PC-9 (cell line): Measurements from ENCODE around the gene CMSS1. TPM values are rescaled to one million over a fixed set of nuclear protein-coding genes. Genes with fewer than 3 reads are reported as not detected.

Experiments
- BruUV-seq: library from RNA; stranded (reverse); fragments of 400-500 nt; replicated peaks from 2 replicates; lab custom pipeline; 2021; lab: Mats Ljungman, UMichigan
- CTCF ChIA-PET: fragments of 300-600 bp; sonication (Branson Sonifier 250); formaldehyde crosslinking; loops from one replicate; lab custom pipeline; 2022; ENCODE audit warnings: antibody characterized with exemption; lab: Charles Lee
- POLR2A ChIA-PET: fragments of 300-600 bp; sonication (Branson Sonifier 250); formaldehyde crosslinking; loops from one replicate; lab custom pipeline; 2022; ENCODE audit warnings: antibody characterized with exemption; ENCODE audit not compliant: unreplicated experiment; lab: Charles Lee
- DNase-seq, 2 experiments: peaks; one replicate each; pipeline versions ENCODE4 v3.0.0 to v3.0.0-alpha.2; 2015 to 2022; ENCODE audit warnings: mixed read lengths in 1 of 2
- H2AFZ ChIP-seq: fragments of 200-600 bp; sonication (generic); 2 replicates; pipeline ENCODE4 v1.8.1; 2017; ENCODE audit warnings: antibody characterized with exemption
- H3F3A ChIP-seq: fragments of 200-600 bp; sonication (generic); 2 replicates; pipeline ENCODE4 v1.8.1; 2017; ENCODE audit warnings: antibody characterized with exemption, mild to moderate bottlenecking, low read depth; ENCODE audit not compliant: insufficient read depth
- H3K27ac ChIP-seq: fragments of 200-600 bp; sonication (generic); 2 replicates; pipeline ENCODE4 v1.6.1; 2016; ENCODE audit warnings: mixed run types
- H3K27me3 ChIP-seq: fragments of 200-600 bp; sonication (generic); 2 replicates; pipeline ENCODE4 v1.6.1; 2016; ENCODE audit warnings: low read depth, mixed run types; ENCODE audit not compliant: insufficient read depth
- H3K36me3 ChIP-seq: fragments of 200-600 bp; sonication (generic); 2 replicates; pipeline ENCODE4 v1.6.1; 2016; ENCODE audit warnings: low read depth, mixed run types
- H3K4me1 ChIP-seq: fragments of 200-600 bp; sonication (generic); replicated peaks from 2 replicates; pipeline ENCODE4 v1.6.1; 2016; ENCODE audit warnings: mixed run types; ENCODE audit not compliant: insufficient read depth
- H3K4me2 ChIP-seq: fragments of 200-600 bp; sonication (generic); 2 replicates; pipeline ENCODE4 v1.6.1; 2017; ENCODE audit warnings: mixed run types
- H3K4me3 ChIP-seq: fragments of 200-600 bp; sonication (generic); 2 replicates; pipeline ENCODE4 v1.6.1; 2016; ENCODE audit warnings: mixed run types
- H3K79me2 ChIP-seq: fragments of 200-600 bp; sonication (generic); 2 replicates; pipeline ENCODE4 v1.6.1; 2017; ENCODE audit warnings: low read depth, mixed run types
- H3K9me2 ChIP-seq: fragments of 200-600 bp; sonication (generic); 2 replicates; pipeline ENCODE4 v1.8.1; 2017; ENCODE audit warnings: mild to moderate bottlenecking; ENCODE audit not compliant: insufficient read depth
- H3K9me3 ChIP-seq: fragments of 200-600 bp; sonication (generic); 2 replicates; pipeline ENCODE4 v1.8.1; 2016; ENCODE audit warnings: low read depth; ENCODE audit not compliant: insufficient read depth
- H4K20me1 ChIP-seq: fragments of 200-600 bp; sonication (generic); 2 replicates; pipeline ENCODE4 v1.8.1; 2017; ENCODE audit not compliant: insufficient read depth
- EZH2 ChIP-seq: fragments of 200-600 bp; sonication (generic); IDR thresholded peaks from 2 replicates; pipeline ENCODE4 v1.8.0; 2017; ENCODE audit warnings: antibody characterized with exemption, low read depth
- intact Hi-C: fragments of 100-400 bp; cut with micrococcal nuclease; formaldehyde crosslinking; loops from one replicate; pipeline ENCODE4 v1.10.0; 2022; ENCODE audit not compliant: unreplicated experiment
- total RNA-seq: library from RNA; stranded (reverse); gene quantifications from 2 replicates; pipeline ENCODE4 v1.2.3, GENCODE V29; 2021
- TF ChIP-seq, protein P1 (sequence below): fragments of 200-600 bp; sonication (generic); conservative IDR thresholded peaks from 2 replicates; pipeline ENCODE4 v1.6.1; 2017; ENCODE audit warnings: mixed run types, antibody characterized with exemption, mild to moderate bottlenecking, moderate library complexity

The CMSS1 gene
- total RNA-seq, 1 experiment from 2014 or later, result 98.9 TPM

DNA sequence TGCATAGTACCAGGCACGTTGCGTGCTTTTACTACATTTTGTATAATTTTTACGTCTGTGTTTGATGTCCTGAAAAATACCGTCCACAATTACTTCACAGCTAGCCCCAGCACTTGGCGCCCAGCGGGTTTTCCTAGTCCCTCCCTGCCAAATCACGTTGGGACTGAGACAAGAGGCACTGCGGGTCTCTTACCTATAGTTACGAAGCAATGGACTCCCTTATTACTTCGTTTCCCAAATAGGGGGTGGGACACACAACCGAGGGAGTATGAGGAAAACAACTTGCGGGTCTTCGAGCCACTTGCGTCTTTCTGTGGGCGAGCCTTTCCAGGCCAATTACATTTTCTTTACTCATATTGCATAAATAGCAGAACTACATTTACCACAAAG, 620 bp upstream of the CMSS1 start:
- CTCF ChIA-PET, result no interaction called here
- intact Hi-C loops, result loop anchor here (5.0 kb wide), 1 partner anchor 585 kb away; the partner anchor contains the start of genes LNP1 and TOMM70
- BruUV-seq, result TSS peak; percentile 85

DNA sequence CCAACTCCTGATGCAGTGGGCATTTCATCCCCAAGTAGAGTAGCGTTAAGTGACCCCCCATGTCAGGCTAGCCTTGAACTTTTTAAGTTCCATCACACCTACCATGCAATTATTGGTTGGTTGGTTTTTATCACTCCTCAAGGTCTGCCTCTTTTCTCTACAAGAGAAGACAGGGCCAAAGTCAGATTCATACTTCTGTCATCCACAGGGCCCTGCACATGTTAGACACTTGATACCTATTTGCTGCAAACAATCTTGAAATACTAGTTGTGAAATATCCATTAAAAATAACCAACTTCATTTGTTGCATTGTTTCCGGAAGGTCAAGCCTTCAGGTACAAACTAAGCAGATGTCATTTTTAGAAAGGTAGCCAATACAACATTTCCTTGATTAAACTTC, 1.2 kb downstream of the CMSS1 start:
- peaks cover 6% of the 10 kb centered on the region; the same call in 1 of the 2 replicates for H3F3A ChIP-seq
- H4K20me1 ChIP-seq, result no peaks in the 10 kb centered on the region
- H3K36me3 ChIP-seq, result no peaks in the 10 kb centered on the region
- H3K9me2 ChIP-seq, result no peaks in the 10 kb centered on the region
- no peak for TF ChIP-seq EZH2
- TF ChIP-seq, protein P1, sequence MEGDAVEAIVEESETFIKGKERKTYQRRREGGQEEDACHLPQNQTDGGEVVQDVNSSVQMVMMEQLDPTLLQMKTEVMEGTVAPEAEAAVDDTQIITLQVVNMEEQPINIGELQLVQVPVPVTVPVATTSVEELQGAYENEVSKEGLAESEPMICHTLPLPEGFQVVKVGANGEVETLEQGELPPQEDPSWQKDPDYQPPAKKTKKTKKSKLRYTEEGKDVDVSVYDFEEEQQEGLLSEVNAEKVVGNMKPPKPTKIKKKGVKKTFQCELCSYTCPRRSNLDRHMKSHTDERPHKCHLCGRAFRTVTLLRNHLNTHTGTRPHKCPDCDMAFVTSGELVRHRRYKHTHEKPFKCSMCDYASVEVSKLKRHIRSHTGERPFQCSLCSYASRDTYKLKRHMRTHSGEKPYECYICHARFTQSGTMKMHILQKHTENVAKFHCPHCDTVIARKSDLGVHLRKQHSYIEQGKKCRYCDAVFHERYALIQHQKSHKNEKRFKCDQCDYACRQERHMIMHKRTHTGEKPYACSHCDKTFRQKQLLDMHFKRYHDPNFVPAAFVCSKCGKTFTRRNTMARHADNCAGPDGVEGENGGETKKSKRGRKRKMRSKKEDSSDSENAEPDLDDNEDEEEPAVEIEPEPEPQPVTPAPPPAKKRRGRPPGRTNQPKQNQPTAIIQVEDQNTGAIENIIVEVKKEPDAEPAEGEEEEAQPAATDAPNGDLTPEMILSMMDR, result no peak
- ChIA-PET CTCF (no interaction called here), POLR2A (no interaction called here)
- peaks cover 19% of the 10 kb centered on the region for H3K4me1 ChIP-seq
- no TSS peak for BruUV-seq
- no peak overlapping the region for H3K27ac ChIP-seq
- H3K79me2 ChIP-seq, result peaks cover 63% of the 10 kb centered on the region
- H3K4me2 ChIP-seq, result peak overlapping the region; percentile 88
- no peaks in the 10 kb centered on the region for H3K9me3 ChIP-seq
- peak overlapping the region; percentile 69 for H3K4me3 ChIP-seq
- intact Hi-C loops, result loop anchor here (5.0 kb wide), 1 partner anchor 583 kb away; the partner anchor contains the start of genes LNP1 and TOMM70
- DNase-seq, result no peak
- no peak overlapping the region for H2AFZ ChIP-seq
- no peaks in the 10 kb centered on the region for H3K27me3 ChIP-seq

More for the DNA sequence above, 620 bp upstream of the CMSS1 start:
- Histone ChIP-seq H3K36me3 (no peaks in the 10 kb centered on the region), H3K4me2 (peak overlapping the region; percentile 88), H3F3A (peaks cover 6% of the 10 kb centered on the region; the same call in 1 of the 2 replicates), H3K9me2 (no peaks in the 10 kb centered on the region), H3K4me1 (peaks cover 19% of the 10 kb centered on the region), H3K9me3 (no peaks in the 10 kb centered on the region), H3K4me3 (peak overlapping the region; percentile 69), H2AFZ (peak overlapping the region; percentile 89), H4K20me1 (no peaks in the 10 kb centered on the region), H3K27ac (peak overlapping the region; percentile 55), H3K27me3 (no peaks in the 10 kb centered on the region), H3K79me2 (peaks cover 48% of the 10 kb centered on the region)
- POLR2A ChIA-PET, result no interaction called here
- TF ChIP-seq, protein P1, result no peak
- TF ChIP-seq EZH2, result no peak
- peak in 1 of 2 experiments; percentile 10 for DNase-seq

DNA sequence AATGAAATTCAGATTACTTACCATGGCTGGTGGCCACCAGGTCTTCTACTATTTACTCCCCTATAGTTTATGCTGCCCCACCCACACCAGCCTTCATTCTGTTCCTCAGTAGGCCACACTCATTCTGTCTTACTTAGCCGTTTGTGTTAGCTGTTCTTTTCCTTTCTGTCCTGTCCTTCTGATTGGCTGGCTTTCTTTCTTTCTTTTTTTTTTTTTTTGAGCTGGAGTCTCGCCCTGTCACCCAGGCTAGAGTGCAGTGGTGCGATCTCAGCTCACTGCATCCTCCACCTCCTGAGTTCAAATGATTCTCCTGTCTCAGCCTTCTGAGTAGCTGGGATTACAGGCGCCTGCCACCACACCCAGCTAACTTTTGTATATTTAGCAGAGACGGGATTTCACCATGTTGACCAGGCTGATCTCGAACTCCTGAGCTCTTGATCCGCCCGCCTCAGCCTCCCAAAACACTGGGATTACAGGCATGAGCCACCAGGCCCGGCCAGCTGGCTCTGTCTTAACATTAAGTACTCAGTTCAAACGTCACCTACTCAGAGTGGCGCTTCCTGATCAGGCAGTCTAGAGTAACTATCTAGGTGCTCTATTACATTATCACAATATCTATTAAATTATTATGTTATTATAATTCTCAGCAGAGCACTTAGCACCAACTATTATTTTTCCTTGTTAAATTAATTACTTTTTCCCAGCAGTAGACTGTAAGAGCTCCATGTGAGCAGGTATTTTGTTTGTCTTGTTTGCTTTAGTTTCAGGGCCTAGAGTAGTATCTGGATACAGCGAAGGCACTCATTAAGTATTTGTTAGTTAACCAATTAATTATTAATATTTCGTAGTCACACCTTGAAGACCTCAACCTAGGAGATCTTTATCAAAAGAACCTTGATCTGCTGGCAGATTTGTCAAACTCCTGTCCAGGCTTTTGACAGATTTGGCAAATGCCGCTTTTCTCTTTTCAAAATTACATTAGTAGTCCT, 6.4 kb downstream of the CMSS1 start:
- no peak overlapping the region for H2AFZ ChIP-seq
- TF ChIP-seq, protein P1, result no peak
- TF ChIP-seq EZH2, result no peak
- H3F3A ChIP-seq, result peaks cover 3% of the 10 kb centered on the region
- peaks cover 27% of the 10 kb centered on the region for H3K4me1 ChIP-seq
- no peaks in the 10 kb centered on the region for H3K9me3 ChIP-seq
- H3K4me3 ChIP-seq, result no peak overlapping the region
- peaks cover 4% of the 10 kb centered on the region; the same call in 1 of the 2 replicates for H4K20me1 ChIP-seq
- no peak for DNase-seq
- peaks cover 90% of the 10 kb centered on the region for H3K79me2 ChIP-seq
- peak overlapping the region; percentile 0; the same call in 1 of the 2 replicates for H3K27ac ChIP-seq
- ChIA-PET POLR2A (interaction anchor here (0.6 to 0.7 kb wide), 5 partner anchors 11 to 1740 kb away, joined by 3 to 8 read pairs (median 3); no protein-coding TSS in a partner anchor), CTCF (interaction anchor here (0.6 to 0.9 kb wide), 3 partner anchors 16 to 1006 kb away, joined by 4 to 10 read pairs (median 9); no protein-coding TSS in a partner anchor)
- no peaks in the 10 kb centered on the region for H3K36me3 ChIP-seq
- no peaks in the 10 kb centered on the region for H3K27me3 ChIP-seq
- intact Hi-C loops, result no loop called here
- H3K9me2 ChIP-seq, result no peaks in the 10 kb centered on the region
- 0 out of 2 replicates have a peak overlapping the region, but pooled peaks have one; percentile 30 for H3K4me2 ChIP-seq
- BruUV-seq, result no TSS peak
